SK-N-SH (cell line): Measurements from ENCODE around the gene CCNF. TPM values are rescaled to one million over a fixed set of nuclear protein-coding genes. Genes with fewer than 3 reads are reported as not detected.

Experiments used
- CTCF ChIA-PET: fragments of 300-600, 350-600 bp; formaldehyde crosslinking; extraction: SDS; loops from one replicate; lab custom pipeline; 2021; lab: Yijun Ruan, JAX
- POLR2A ChIA-PET: fragments of 350-600 bp; sonication (Branson Sonifier 250); formaldehyde crosslinking; extraction: SDS; loops from one replicate; lab custom pipeline; 2020; ENCODE audit warnings: antibody characterized with exemption, inconsistent platforms; lab: Yijun Ruan, JAX
- DNase-seq: peaks from one replicate; pipeline ENCODE4 v3.0.0; 2012
- H2AFZ ChIP-seq: fragments of 200-600 bp; sonication (generic); 2 replicates; pipeline ENCODE4 v1.8.1; 2016; ENCODE audit warnings: antibody characterized with exemption, mild to moderate bottlenecking, low read depth
- H3F3A ChIP-seq: fragments of 200-600 bp; sonication (generic); replicated peaks from 2 replicates; pipeline ENCODE3; 2016; ENCODE audit warnings: antibody characterized with exemption, mild to moderate bottlenecking; ENCODE audit not compliant: insufficient read depth
- H3K27ac ChIP-seq, 2 experiments: fragments of 200-500 bp in 1 of 2; fragments of 200-600 bp in 1 of 2; sonication (Bioruptor generic) in 1 of 2; sonication (generic), shearing (Covaris generic) in 1 of 2; 2 replicates each; pipeline versions ENCODE4 v1.5.1 to v1.6.1; 2014 to 2016; ENCODE audit warnings: low read depth in 2 of 2, inconsistent platforms in 1 of 2, low read length in 1 of 2, mild to moderate bottlenecking in 1 of 2, mixed read lengths in 1 of 2
- H3K27me3 ChIP-seq: fragments of 200-600 bp; sonication (generic), shearing (Covaris generic); 2 replicates; pipeline ENCODE4 v1.6.1; 2016; ENCODE audit warnings: mixed run types; ENCODE audit not compliant: insufficient read depth
- H3K36me3 ChIP-seq, 2 experiments: fragments of 200-500 bp in 1 of 2; fragments of 200-600 bp in 1 of 2; sonication (Bioruptor generic) in 1 of 2; sonication (generic) in 1 of 2; replicated peaks in 1 of 2; 2 replicates each; pipeline versions ENCODE3 to v1.5.1; 2014 to 2016; ENCODE audit warnings: low read length in 1 of 2, mild to moderate bottlenecking in 1 of 2; ENCODE audit not compliant: insufficient read depth in 2 of 2, control insufficient read depth in 1 of 2
- H3K4me1 ChIP-seq, 2 experiments: fragments of 200-500 bp in 1 of 2; fragments of 200-600 bp in 1 of 2; sonication (Bioruptor generic) in 1 of 2; sonication (generic), shearing (Covaris generic) in 1 of 2; 2 replicates each; pipeline versions ENCODE4 v1.5.1 to v1.6.1; 2014 to 2016; ENCODE audit warnings: low read depth in 1 of 2, low read length in 1 of 2, mixed run types in 1 of 2; ENCODE audit not compliant: insufficient read depth in 2 of 2, control insufficient read depth in 1 of 2
- H3K4me2 ChIP-seq: fragments of 200-600 bp; sonication (generic), shearing (Covaris generic); 2 replicates; pipeline ENCODE4 v1.6.1; 2017; ENCODE audit warnings: mixed run types
- H3K4me3 ChIP-seq, 2 experiments: fragments of 200-500 bp in 1 of 2; fragments of 200-600 bp in 1 of 2; sonication (Bioruptor generic) in 1 of 2; sonication (generic), shearing (Covaris generic) in 1 of 2; 2 replicates each; pipeline versions ENCODE4 v1.5.1 to v1.8.1; 2014 to 2016; ENCODE audit warnings: low read depth in 2 of 2, inconsistent platforms in 1 of 2, low read length in 1 of 2, mild to moderate bottlenecking in 1 of 2, mixed read lengths in 1 of 2, moderate library complexity in 1 of 2
- H3K79me2 ChIP-seq: fragments of 200-600 bp; sonication (generic); 2 replicates; pipeline ENCODE4 v1.8.1; 2017; ENCODE audit warnings: mild to moderate bottlenecking; ENCODE audit not compliant: insufficient read depth
- H3K9ac ChIP-seq: fragments of 200-600 bp; sonication (generic); 2 replicates; pipeline ENCODE4 v1.6.1; 2017; ENCODE audit warnings: mixed run types
- H3K9me2 ChIP-seq: fragments of 200-600 bp; sonication (generic); 2 replicates; pipeline ENCODE4 v1.6.1; 2017; ENCODE audit warnings: mixed run types
- H3K9me3 ChIP-seq: fragments of 200-600 bp; sonication (generic); 2 replicates; pipeline ENCODE4 v1.6.1; 2017; ENCODE audit warnings: mixed run types, mild to moderate bottlenecking, moderate library complexity
- H4K20me1 ChIP-seq: fragments of 200-600 bp; sonication (generic); 2 replicates; pipeline ENCODE4 v1.6.1; 2017; ENCODE audit warnings: mild to moderate bottlenecking, mixed run types; ENCODE audit not compliant: insufficient read depth
- CHD2 ChIP-seq: fragments of 150-350 bp; IDR thresholded peaks from 2 replicates; pipeline ENCODE4 v1.6.1; 2018; ENCODE audit warnings: low read length; ENCODE audit not compliant: partially characterized antibody
- EP300 ChIP-seq, 2 experiments: IDR thresholded peaks; 2 replicates each; pipeline versions ENCODE4 v1.4.0 to v1.6.1; 2012; ENCODE audit warnings: borderline replicate concordance in 1 of 2, low read depth in 1 of 2, low read length in 1 of 2
- EZH2phosphoT487 ChIP-seq: fragments of 200-600 bp; sonication (generic); IDR thresholded peaks from 2 replicates; pipeline ENCODE4 v1.6.1; 2017; ENCODE audit warnings: low read depth, mixed run types, mild to moderate bottlenecking, antibody characterized with exemption, moderate library complexity, borderline replicate concordance
- FOSL2 ChIP-seq: IDR thresholded peaks from 2 replicates; pipeline ENCODE4 v1.4.0; 2012; ENCODE audit warnings: low read depth, mild to moderate bottlenecking, moderate library complexity, borderline replicate concordance
- FOXJ3 ChIP-seq: sonication (generic); formaldehyde crosslinking; IDR thresholded peaks from 2 replicates; pipeline ENCODE4 v1.5.1; 2020; ENCODE audit warnings: mild to moderate bottlenecking, missing genetic modification reagents
- GATA2 ChIP-seq: sonication (generic); formaldehyde crosslinking; IDR thresholded peaks from 2 replicates; pipeline ENCODE4 v1.5.0; 2020; ENCODE audit warnings: mild to moderate bottlenecking, missing genetic modification reagents
- IRF3 ChIP-seq: fragments of 150-350 bp; IDR thresholded peaks from 2 replicates; pipeline ENCODE4 v1.6.1; 2016; ENCODE audit warnings: mild to moderate bottlenecking, low read depth, low read length
- JUND ChIP-seq: IDR thresholded peaks from 2 replicates; pipeline ENCODE4 v1.4.0; 2012
- MAX ChIP-seq: IDR thresholded peaks from 2 replicates; pipeline ENCODE4 v1.4.0; 2012; ENCODE audit warnings: low read depth
- MXI1 ChIP-seq: IDR thresholded peaks from 2 replicates; pipeline ENCODE4 v1.6.1; 2012; ENCODE audit warnings: mild to moderate bottlenecking, low read depth, low read length, improper control_type of control experiment
- NFIC ChIP-seq: IDR thresholded peaks from 2 replicates; pipeline ENCODE4 v1.4.0; 2012; ENCODE audit warnings: borderline replicate concordance
- POLR2AphosphoS5 ChIP-seq: IDR thresholded peaks from 2 replicates; pipeline ENCODE4 v1.6.1; 2012; ENCODE audit warnings: low read depth, low read length
- RCOR1 ChIP-seq: fragments of 150-350 bp; IDR thresholded peaks from 2 replicates; pipeline ENCODE4 v1.6.1; 2017; ENCODE audit warnings: antibody characterized with exemption, low read length
- SIN3A ChIP-seq: IDR thresholded peaks from 2 replicates; pipeline ENCODE4 v1.6.1; 2012; ENCODE audit warnings: low read depth, mild to moderate bottlenecking, low read length, moderate library complexity, borderline replicate concordance
- SMC3 ChIP-seq: IDR thresholded peaks from 2 replicates; pipeline ENCODE4 v1.6.1; 2012; ENCODE audit warnings: low read depth, low read length, improper control_type of control experiment
- TAF1 ChIP-seq: IDR thresholded peaks from 2 replicates; pipeline ENCODE4 v1.6.1; 2012; ENCODE audit warnings: low read depth, mild to moderate bottlenecking, low read length, moderate library complexity, borderline replicate concordance
- TCF12 ChIP-seq: IDR thresholded peaks from 2 replicates; pipeline ENCODE4 v1.4.0; 2012
- TEAD4 ChIP-seq: IDR thresholded peaks from 2 replicates; pipeline ENCODE4 v1.4.0; 2012; ENCODE audit warnings: mild to moderate bottlenecking, borderline replicate concordance; ENCODE audit not compliant: insufficient read depth
- USF1 ChIP-seq: IDR thresholded peaks from 2 replicates; pipeline ENCODE4 v1.4.0; 2012; ENCODE audit warnings: low read depth, borderline replicate concordance
- YY1 ChIP-seq: IDR thresholded peaks from 2 replicates; pipeline ENCODE4 v1.4.0; 2012; ENCODE audit warnings: low read depth, mild to moderate bottlenecking
- WGBS: methylation state at CpG from one replicate; pipeline ENCODE4 v1.1.6; 2017; ENCODE audit warnings: low lambda C conversion rate; 5-methylcytosine and 5-hydroxymethylcytosine counted together
- polyA plus RNA-seq, 3 experiments: library from polyadenylated mRNA; depleted of rRNA; stranded (reverse); fragments of >200 nt; gene quantifications; 2 replicates each; pipeline ENCODE4 v1.2.3, GENCODE V29; 2012
- TF ChIP-seq, protein P1 (sequence below): fragments of 150-350 bp; IDR thresholded peaks from 2 replicates; pipeline ENCODE4 v1.6.1; 2017; ENCODE audit warnings: antibody characterized with exemption, low read length, low read depth, borderline replicate concordance
- TF ChIP-seq, protein P2 (sequence below): IDR thresholded peaks from 2 replicates; pipeline ENCODE4 v1.6.1; 2012; ENCODE audit warnings: mild to moderate bottlenecking, low read depth, low read length, moderate library complexity

The CCNF gene
- 3.8 and 4.6 TPM in 2 replicates for polyA plus RNA-seq (2012; rRNA removed)
- polyA plus RNA-seq (2012; cell fraction: cytosol; rRNA removed) = 2.5 and 3.5 TPM in 2 replicates
- 10.2 and 14.5 TPM in 2 replicates for polyA plus RNA-seq (2012; cell fraction: nucleus; rRNA removed)

DNA sequence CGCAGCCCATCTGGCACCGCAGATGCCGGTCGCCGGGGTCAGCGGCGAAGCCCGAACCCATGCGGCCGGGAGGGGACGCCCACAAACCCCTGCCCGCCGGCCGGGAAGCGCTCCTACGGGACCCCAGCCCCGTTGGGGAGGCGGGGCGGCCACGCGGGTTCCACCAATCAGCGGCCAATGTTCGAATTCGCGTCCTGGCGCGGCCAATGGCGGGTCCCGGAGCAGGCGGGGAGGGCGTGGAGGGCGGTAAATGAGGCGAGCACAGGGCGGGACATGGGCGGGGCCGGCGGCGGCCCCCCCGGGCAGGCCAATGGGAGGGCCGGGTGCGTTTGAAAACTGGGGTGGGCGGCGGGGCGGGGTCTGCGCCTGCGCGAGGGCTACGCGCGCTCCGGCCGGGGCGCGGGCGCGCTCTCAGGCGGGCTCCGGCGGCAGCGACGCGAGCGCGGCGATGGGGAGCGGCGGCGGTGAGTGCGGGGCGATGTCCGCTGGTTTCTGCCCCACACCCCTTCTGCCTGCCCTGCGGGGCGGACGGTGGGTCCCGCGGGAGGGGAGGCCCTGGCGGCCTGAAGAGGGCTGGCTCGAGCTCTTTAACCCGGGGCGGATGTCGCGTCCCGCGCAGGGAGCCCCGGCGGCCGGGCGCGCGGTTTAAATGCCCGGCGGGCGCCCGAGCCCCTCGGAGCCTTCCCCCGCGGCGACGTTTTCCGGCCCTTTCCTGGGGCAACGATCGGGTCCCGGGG is at the start of gene CCNF:
TSS of gene CCNF (plus strand) at position 414 of the 737 bp plus-strand sequence. CDS start at position 449, 35 bp downstream.
- H3K4me3 ChIP-seq = peak within 1 kb of the TSS; percentile 89 to 94
- peak within 1 kb of the TSS; percentile 88 for H3K9ac ChIP-seq
- CTCF ChIA-PET = interaction anchor here (0.6 to 3.2 kb wide), 23 partner anchors 11 to 234 kb away, joined by 3 to 45 read pairs (median 5); partner anchors contain the start of genes ABCA3 and ATP6V0C
- H4K20me1 ChIP-seq = peaks cover 12% of the 10 kb centered on the region; the same call in 1 of the 2 replicates
- no peaks in the 10 kb centered on the region for H3K9me3 ChIP-seq
- peaks cover 49% of the 10 kb centered on the region for H3K79me2 ChIP-seq
- DNase-seq = peak; percentile 100
- H3F3A ChIP-seq = no peaks in the 10 kb centered on the region
- H3K27ac ChIP-seq = peak within 1 kb of the TSS; percentile 13 to 86; a peak in 3 of 4 replicates
- peaks cover 10 to 31% of the 10 kb centered on the region in 2 experiments for H3K4me1 ChIP-seq
- 2% methylated on average over 16 of the region's 103 CpGs for whole genome bisulfite sequencing
- POLR2A ChIA-PET = interaction anchor here (1.4 to 2.1 kb wide), 3 partner anchors 54 to 89 kb away, joined by 3 to 7 read pairs (median 7); partner anchors contain the start of gene ABCA3
- H3K9me2 ChIP-seq = no peaks in the 10 kb centered on the region
- peak within 1 kb of the TSS; percentile 96 for H2AFZ ChIP-seq
- H3K36me3 ChIP-seq = peaks cover 11 to 12% of the 10 kb centered on the region in 2 experiments
- peak within 1 kb of the TSS; percentile 90 for H3K4me2 ChIP-seq
- no peaks in the 10 kb centered on the region for H3K27me3 ChIP-seq
- no peak for TF ChIP-seq EZH2phosphoT487
- no peak; the same call in 1 of the 2 replicates for TF ChIP-seq YY1
- peak; percentile 61; the same call in 1 of the 2 replicates for TF ChIP-seq MXI1
- no peak for TF ChIP-seq TEAD4
- TF ChIP-seq SMC3 = peak; percentile 0; the same call in 1 of the 2 replicates
- no peak for TF ChIP-seq EP300 (IDR thresholded peaks at IDR 0.05; ENCODE audit: borderline replicate concordance in 1 of 2, low read depth in 1 of 2, low read length in 1 of 2)
- no peak for TF ChIP-seq CHD2
- peak; percentile 90; the same call in 1 of the 2 replicates for TF ChIP-seq MAX
- no peak for TF ChIP-seq RCOR1
- TF ChIP-seq SIN3A = 0 out of 2 replicates have a peak, but pooled peaks have one; percentile 54
- TF ChIP-seq FOSL2 = no peak
- no peak for TF ChIP-seq USF1
- TF ChIP-seq POLR2AphosphoS5 = no peak; the same call in 1 of the 2 replicates
- TF ChIP-seq, protein P1, sequence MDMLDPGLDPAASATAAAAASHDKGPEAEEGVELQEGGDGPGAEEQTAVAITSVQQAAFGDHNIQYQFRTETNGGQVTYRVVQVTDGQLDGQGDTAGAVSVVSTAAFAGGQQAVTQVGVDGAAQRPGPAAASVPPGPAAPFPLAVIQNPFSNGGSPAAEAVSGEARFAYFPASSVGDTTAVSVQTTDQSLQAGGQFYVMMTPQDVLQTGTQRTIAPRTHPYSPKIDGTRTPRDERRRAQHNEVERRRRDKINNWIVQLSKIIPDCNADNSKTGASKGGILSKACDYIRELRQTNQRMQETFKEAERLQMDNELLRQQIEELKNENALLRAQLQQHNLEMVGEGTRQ = no peak
- peak; percentile 68 for TF ChIP-seq IRF3
- no peak for TF ChIP-seq TCF12
- TF ChIP-seq JUND = no peak
- TF ChIP-seq TAF1 = peak; percentile 57
- no peak for TF ChIP-seq GATA2 (CRISPR knock-in tag)
- TF ChIP-seq, protein P2, sequence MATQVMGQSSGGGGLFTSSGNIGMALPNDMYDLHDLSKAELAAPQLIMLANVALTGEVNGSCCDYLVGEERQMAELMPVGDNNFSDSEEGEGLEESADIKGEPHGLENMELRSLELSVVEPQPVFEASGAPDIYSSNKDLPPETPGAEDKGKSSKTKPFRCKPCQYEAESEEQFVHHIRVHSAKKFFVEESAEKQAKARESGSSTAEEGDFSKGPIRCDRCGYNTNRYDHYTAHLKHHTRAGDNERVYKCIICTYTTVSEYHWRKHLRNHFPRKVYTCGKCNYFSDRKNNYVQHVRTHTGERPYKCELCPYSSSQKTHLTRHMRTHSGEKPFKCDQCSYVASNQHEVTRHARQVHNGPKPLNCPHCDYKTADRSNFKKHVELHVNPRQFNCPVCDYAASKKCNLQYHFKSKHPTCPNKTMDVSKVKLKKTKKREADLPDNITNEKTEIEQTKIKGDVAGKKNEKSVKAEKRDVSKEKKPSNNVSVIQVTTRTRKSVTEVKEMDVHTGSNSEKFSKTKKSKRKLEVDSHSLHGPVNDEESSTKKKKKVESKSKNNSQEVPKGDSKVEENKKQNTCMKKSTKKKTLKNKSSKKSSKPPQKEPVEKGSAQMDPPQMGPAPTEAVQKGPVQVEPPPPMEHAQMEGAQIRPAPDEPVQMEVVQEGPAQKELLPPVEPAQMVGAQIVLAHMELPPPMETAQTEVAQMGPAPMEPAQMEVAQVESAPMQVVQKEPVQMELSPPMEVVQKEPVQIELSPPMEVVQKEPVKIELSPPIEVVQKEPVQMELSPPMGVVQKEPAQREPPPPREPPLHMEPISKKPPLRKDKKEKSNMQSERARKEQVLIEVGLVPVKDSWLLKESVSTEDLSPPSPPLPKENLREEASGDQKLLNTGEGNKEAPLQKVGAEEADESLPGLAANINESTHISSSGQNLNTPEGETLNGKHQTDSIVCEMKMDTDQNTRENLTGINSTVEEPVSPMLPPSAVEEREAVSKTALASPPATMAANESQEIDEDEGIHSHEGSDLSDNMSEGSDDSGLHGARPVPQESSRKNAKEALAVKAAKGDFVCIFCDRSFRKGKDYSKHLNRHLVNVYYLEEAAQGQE = no peak
- TF ChIP-seq NFIC = no peak
- no peak for TF ChIP-seq FOXJ3 (CRISPR knock-in tag)
